ENCODE measurements around the gene USP1. TPM values are rescaled to one million over a fixed set of nuclear protein-coding genes. Genes with fewer than 3 reads are reported as not detected.

The USP1 gene
- total RNA-seq, 4 donors from 2014 or later: 14.6 to 31.3 (median 24.7) TPM

DNA sequence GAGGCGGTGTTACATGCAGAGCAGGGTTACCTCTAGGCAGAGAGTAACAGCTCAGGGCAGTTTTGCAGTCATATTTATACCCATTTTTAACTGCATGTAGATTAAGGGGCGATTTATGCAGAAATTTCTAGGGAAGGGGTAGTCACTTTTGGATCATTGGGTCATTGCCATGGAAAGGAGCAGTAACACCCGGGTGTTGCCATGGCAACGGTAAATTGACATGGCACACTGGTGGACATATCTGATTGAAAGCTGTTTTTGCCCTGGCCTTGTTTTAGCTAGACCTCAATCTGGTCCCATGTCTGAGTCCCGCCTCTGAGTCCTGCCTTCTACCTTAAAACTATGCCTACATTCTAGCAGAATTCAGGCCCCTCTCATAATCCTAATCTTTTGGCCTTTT, 11.8 kb upstream of the USP1 start:
- no peaks in the 10 kb centered on the region for H3K4me1 ChIP-seq
- no peaks in the 10 kb centered on the region for H3K9me3 ChIP-seq
- H3K4me3 ChIP-seq: no peak overlapping the region
- no peaks in the 10 kb centered on the region for H3K36me3 ChIP-seq
- H3K27me3 ChIP-seq: no peaks in the 10 kb centered on the region
- WGBS, 2 donors: 81 to 82% methylated on average over 5 of the region's 5 CpGs
- TF ChIP-seq, protein P1, sequence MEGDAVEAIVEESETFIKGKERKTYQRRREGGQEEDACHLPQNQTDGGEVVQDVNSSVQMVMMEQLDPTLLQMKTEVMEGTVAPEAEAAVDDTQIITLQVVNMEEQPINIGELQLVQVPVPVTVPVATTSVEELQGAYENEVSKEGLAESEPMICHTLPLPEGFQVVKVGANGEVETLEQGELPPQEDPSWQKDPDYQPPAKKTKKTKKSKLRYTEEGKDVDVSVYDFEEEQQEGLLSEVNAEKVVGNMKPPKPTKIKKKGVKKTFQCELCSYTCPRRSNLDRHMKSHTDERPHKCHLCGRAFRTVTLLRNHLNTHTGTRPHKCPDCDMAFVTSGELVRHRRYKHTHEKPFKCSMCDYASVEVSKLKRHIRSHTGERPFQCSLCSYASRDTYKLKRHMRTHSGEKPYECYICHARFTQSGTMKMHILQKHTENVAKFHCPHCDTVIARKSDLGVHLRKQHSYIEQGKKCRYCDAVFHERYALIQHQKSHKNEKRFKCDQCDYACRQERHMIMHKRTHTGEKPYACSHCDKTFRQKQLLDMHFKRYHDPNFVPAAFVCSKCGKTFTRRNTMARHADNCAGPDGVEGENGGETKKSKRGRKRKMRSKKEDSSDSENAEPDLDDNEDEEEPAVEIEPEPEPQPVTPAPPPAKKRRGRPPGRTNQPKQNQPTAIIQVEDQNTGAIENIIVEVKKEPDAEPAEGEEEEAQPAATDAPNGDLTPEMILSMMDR (IDR thresholded peaks at IDR 0.05): no peak
- TF ChIP-seq POLR2A (IDR thresholded peaks at IDR 0.05): no peak
- H3K27ac ChIP-seq: no peak overlapping the region
- DNase-seq: no peak
- intact Hi-C loops (cut with DNase I): no loop called here

DNA sequence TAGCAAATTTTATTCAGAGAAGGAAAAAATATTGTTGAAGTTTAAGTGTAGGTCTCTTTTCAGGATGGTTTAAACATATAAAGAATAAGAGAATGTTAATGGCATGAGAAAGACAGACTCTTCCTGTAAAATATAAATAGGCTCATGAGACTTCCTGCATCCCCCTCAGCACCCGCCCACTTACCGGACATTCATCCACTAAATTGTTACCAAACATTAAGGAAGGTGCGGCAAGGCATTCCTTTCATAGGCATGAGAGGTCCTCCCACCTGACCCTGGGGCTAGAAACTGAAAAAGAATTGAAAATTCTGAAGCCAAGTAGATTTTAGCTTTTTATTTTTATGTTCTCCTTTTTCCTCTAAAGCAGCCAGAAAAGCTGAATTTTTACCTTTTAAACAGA, 10.6 kb upstream of the USP1 start:
- TF ChIP-seq, protein P1 (IDR thresholded peaks at IDR 0.05): no peak
- TF ChIP-seq POLR2A (IDR thresholded peaks at IDR 0.05): no peak
- H3K27ac ChIP-seq: no peak overlapping the region
- no peak overlapping the region for H3K4me3 ChIP-seq
- H3K36me3 ChIP-seq: no peaks in the 10 kb centered on the region
- DNase-seq: no peak
- no peaks in the 10 kb centered on the region for H3K27me3 ChIP-seq
- intact Hi-C loops (cut with DNase I): no loop called here
- no peaks in the 10 kb centered on the region for H3K9me3 ChIP-seq
- no peaks in the 10 kb centered on the region for H3K4me1 ChIP-seq
- WGBS, 2 donors: 13 to 41% methylated on average over 3 of the region's 3 CpGs

DNA sequence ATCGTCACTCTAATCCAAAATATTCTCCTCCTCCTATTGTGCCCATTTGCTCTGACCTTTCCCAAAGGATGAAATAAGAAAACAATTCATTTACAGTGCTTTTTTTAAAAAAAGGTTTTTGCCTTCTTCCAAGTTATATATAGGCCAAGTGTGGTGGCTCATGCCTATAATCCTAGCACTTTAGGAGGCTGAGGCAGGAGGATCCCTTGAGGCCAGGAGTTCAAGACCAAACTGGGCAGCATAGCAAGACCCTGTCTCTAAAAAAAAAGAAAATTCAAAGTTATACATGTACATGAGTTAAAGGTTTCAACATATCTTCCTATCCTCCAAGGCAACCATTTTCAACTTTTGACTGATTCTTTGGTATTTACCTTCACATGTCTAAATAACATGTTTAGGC, 10.1 kb upstream of the USP1 start:
- no peak overlapping the region for H3K27ac ChIP-seq
- DNase-seq: no peak
- WGBS, 2 donors: 69 to 81% methylated on average over 1 of the region's 1 CpG

DNA sequence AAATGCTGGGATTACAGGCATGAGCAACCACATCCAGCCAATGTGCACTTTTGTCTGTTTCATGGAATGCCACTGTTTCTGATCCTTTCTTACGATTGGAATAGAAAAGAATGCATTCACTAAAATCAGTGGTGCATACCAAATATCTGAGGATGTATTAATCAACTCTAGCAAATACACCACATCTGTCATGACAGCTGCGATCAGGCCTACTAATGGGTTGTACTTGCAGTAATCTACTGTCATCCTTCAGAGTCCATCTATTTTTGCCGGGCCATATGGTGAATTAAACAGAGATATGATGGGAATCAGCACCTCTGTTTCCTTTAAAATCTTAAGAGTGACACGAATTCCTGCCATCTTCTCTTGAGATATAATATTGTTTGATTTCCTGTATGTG, 8.5 kb upstream of the USP1 start:
- 47 to 52% methylated on average over 4 of the region's 4 CpGs for WGBS, 2 donors
- DNase-seq: no peak
- Histone ChIP-seq H3K36me3 (no peaks in the 10 kb centered on the region), H3K27me3 (no peaks in the 10 kb centered on the region), H3K9me3 (no peaks in the 10 kb centered on the region), H3K4me1 (no peaks in the 10 kb centered on the region), H3K27ac (no peak overlapping the region), H3K4me3 (no peak overlapping the region)
- intact Hi-C loops (cut with DNase I): no loop called here
- no peak for TF ChIP-seq POLR2A (IDR thresholded peaks at IDR 0.05)
- TF ChIP-seq, protein P1 (IDR thresholded peaks at IDR 0.05): no peak

More for the DNA sequence above, 10.1 kb upstream of the USP1 start:
- intact Hi-C loops (cut with DNase I): no loop called here
- no peaks in the 10 kb centered on the region for H3K27me3 ChIP-seq
- no peaks in the 10 kb centered on the region for H3K36me3 ChIP-seq
- H3K4me3 ChIP-seq: no peak overlapping the region
- no peaks in the 10 kb centered on the region for H3K9me3 ChIP-seq
- no peak for TF ChIP-seq POLR2A (IDR thresholded peaks at IDR 0.05)
- TF ChIP-seq, protein P1 (IDR thresholded peaks at IDR 0.05): no peak
- H3K4me1 ChIP-seq: no peaks in the 10 kb centered on the region

DNA sequence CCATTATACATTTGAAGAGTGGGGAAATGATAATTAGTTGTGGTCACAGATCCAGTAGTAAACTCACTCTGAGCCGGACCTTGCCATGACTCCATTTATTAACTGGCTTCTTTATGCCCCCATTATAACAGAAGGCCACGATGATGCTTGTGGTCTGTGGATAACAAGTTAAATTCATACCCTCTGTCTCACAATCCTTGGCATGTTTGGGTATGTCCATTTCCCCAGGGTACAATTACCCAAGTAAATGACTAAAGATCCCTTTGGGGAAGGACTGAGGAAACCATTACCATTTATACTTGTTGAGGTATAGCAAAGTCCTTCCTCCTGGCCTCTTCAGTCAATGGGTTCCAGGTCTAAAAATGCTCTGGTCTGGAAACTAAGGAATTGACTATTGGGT, 7.3 kb upstream of the USP1 start:
- Histone ChIP-seq H3K4me3 (no peak overlapping the region), H3K4me1 (no peaks in the 10 kb centered on the region), H3K9me3 (no peaks in the 10 kb centered on the region), H3K27me3 (no peaks in the 10 kb centered on the region), H3K36me3 (no peaks in the 10 kb centered on the region), H3K27ac (no peak overlapping the region)
- DNase-seq: no peak
- WGBS, 2 donors: 88 to 98% methylated on average over 2 of the region's 2 CpGs
- intact Hi-C loops (cut with DNase I): no loop called here
- TF ChIP-seq, protein P1 (IDR thresholded peaks at IDR 0.05): no peak
- TF ChIP-seq POLR2A (IDR thresholded peaks at IDR 0.05): no peak
